ENCODE measurements around the gene PPIL6. TPM values are rescaled to one million over a fixed set of nuclear protein-coding genes. Genes with fewer than 3 reads are reported as not detected.
A peak's percentile ranks its signal among the peaks of the same experiment; 100 is the strongest.

Gene PPIL6
- polyA plus RNA-seq, 1 donor (not counting 4 experiments of a cell fraction or from before 2014, with no cell fraction given): 1.4 TPM

GRCh38 chr6:109456111-109456583, 15.7 kb upstream of the PPIL6 start:
- peaks cover 2% of the 10 kb centered on the region for H3K79me2 ChIP-seq (ENCODE audit: control insufficient read depth, insufficient read depth, low read length)
- DNase-seq (ENCODE audit: low read depth, low spot score): no peak

GRCh38 chr6:109455437-109456110, 15.1 kb upstream of the PPIL6 start, which contains the start of gene MICAL1:
Gene MICAL1, minus strand, starts transcription at chr6:109455772. Its CDS starts 1,576 bp downstream, at chr6:109454196.
- Histone ChIP-seq H3K4me1 (ENCODE audit: control insufficient read depth, extremely low read depth, insufficient read depth, low read length) (peaks cover 22% of the 10 kb centered on the region), H3K27me3 (ENCODE audit: control insufficient read depth, extremely low read depth, insufficient read depth, low read length) (no peaks in the 10 kb centered on the region), H3K4me2 (ENCODE audit: control insufficient read depth, extremely low read depth, insufficient read depth, low read depth, low read length) (peak within 1 kb of the TSS; percentile 79), H3K36me3 (ENCODE audit: control insufficient read depth in 2 of 2, extremely low read depth in 1 of 2, insufficient read depth in 2 of 2, low read length in 2 of 2) (peaks cover 5 to 17% of the 10 kb centered on the region in 2 experiments), H3K79me2 (ENCODE audit: control insufficient read depth, insufficient read depth, low read length) (peaks cover 2% of the 10 kb centered on the region), H3K9me1 (ENCODE audit: control insufficient read depth, extremely low read depth, insufficient read depth, low read length) (no peaks in the 10 kb centered on the region), H4K20me1 (ENCODE audit: control insufficient read depth, extremely low read depth, insufficient read depth, low read length) (no peaks in the 10 kb centered on the region), H3K4me3 (ENCODE audit: control insufficient read depth in 2 of 3, extremely low read depth in 1 of 3, insufficient read depth in 2 of 3, low read depth in 1 of 3, low read length in 3 of 3) (peak within 1 kb of the TSS; percentile 79 to 92 (median 79)), H3K9ac (ENCODE audit: control insufficient read depth, extremely low read depth, insufficient read depth, low read length) (peak within 1 kb of the TSS; percentile 81), H3K9me3 (ENCODE audit: control insufficient read depth, low read depth, low read length) (no peaks in the 10 kb centered on the region), H3K27ac (ENCODE audit: control insufficient read depth, insufficient read depth, low read length) (no peak within 1 kb of the TSS), H2AFZ (ENCODE audit: control insufficient read depth, low read length) (peak within 1 kb of the TSS; percentile 89)
- TF ChIP-seq CTCF (optimal IDR thresholded peaks at IDR 0.05 in 1 of 3, IDR thresholded peaks at IDR 0.05 in 1 of 3, conservative IDR thresholded peaks at IDR 0.05 in 1 of 3; ENCODE audit: extremely low read depth in 1 of 3, insufficient read depth in 2 of 3, low read length in 3 of 3): peak in 1 of 3 experiments; percentile 15
- no peak for TF ChIP-seq EZH2 (IDR thresholded peaks at IDR 0.05; ENCODE audit: low read length)
- DNase-seq (ENCODE audit: low read depth, low spot score) (no peak), FAIRE-seq (no peak)
- dilution Hi-C loops (cut with MboI; ENCODE audit: extremely low pct_ligation_motif_present, low sequenced_read_pairs): no loop called here

More at GRCh38 chr6:109456111-109456583, 15.7 kb upstream of the PPIL6 start:
- peak overlapping the region; percentile 81 for H3K9ac ChIP-seq (ENCODE audit: control insufficient read depth, extremely low read depth, insufficient read depth, low read length)
- TF ChIP-seq EZH2 (IDR thresholded peaks at IDR 0.05; ENCODE audit: low read length) (no peak), CTCF (optimal IDR thresholded peaks at IDR 0.05 in 1 of 3, IDR thresholded peaks at IDR 0.05 in 1 of 3, conservative IDR thresholded peaks at IDR 0.05 in 1 of 3; ENCODE audit: extremely low read depth in 1 of 3, insufficient read depth in 2 of 3, low read length in 3 of 3) (no peak)
- H2AFZ ChIP-seq (ENCODE audit: control insufficient read depth, low read length): peak overlapping the region; percentile 66
- dilution Hi-C loops (cut with MboI; ENCODE audit: extremely low pct_ligation_motif_present, low sequenced_read_pairs): no loop called here
- H3K36me3 ChIP-seq (ENCODE audit: control insufficient read depth in 2 of 2, extremely low read depth in 1 of 2, insufficient read depth in 2 of 2, low read length in 2 of 2): peaks cover 5 to 16% of the 10 kb centered on the region in 2 experiments
- H3K4me3 ChIP-seq (ENCODE audit: control insufficient read depth in 2 of 3, extremely low read depth in 1 of 3, insufficient read depth in 2 of 3, low read depth in 1 of 3, low read length in 3 of 3): peak overlapping the region; percentile 78 to 79 (median 79)
- H3K27me3 ChIP-seq (ENCODE audit: control insufficient read depth, extremely low read depth, insufficient read depth, low read length): no peaks in the 10 kb centered on the region
- H3K4me2 ChIP-seq (ENCODE audit: control insufficient read depth, extremely low read depth, insufficient read depth, low read depth, low read length): peak overlapping the region; percentile 79
- peaks cover 22% of the 10 kb centered on the region for H3K4me1 ChIP-seq (ENCODE audit: control insufficient read depth, extremely low read depth, insufficient read depth, low read length)
- H4K20me1 ChIP-seq (ENCODE audit: control insufficient read depth, extremely low read depth, insufficient read depth, low read length): no peaks in the 10 kb centered on the region
- H3K9me1 ChIP-seq (ENCODE audit: control insufficient read depth, extremely low read depth, insufficient read depth, low read length): no peaks in the 10 kb centered on the region
- no peak overlapping the region for H3K27ac ChIP-seq (ENCODE audit: control insufficient read depth, insufficient read depth, low read length)
- FAIRE-seq: no peak
- H3K9me3 ChIP-seq (ENCODE audit: control insufficient read depth, low read depth, low read length): no peaks in the 10 kb centered on the region
